HepG2 (cell line): ENCODE results near the gene ACAP2. TPM values are rescaled to one million over a fixed set of nuclear protein-coding genes. Genes with fewer than 3 reads are reported as not detected.

ENCODE experiments used
- ATAC-seq: fragments of 200-7000 bp; cut with Tn5 transposase; 3 replicates; pipeline ENCODE4 v1.9.1; 2020; ENCODE audit warnings: mild to moderate bottlenecking, moderate library complexity
- BruUV-seq: library from RNA; stranded (reverse); fragments of 400-500 nt; replicated peaks from 2 replicates; lab custom pipeline; 2021; lab: Mats Ljungman, UMichigan
- CTCF ChIA-PET: fragments of 300-600 bp; formaldehyde crosslinking; extraction: SDS; loops from one replicate; lab custom pipeline; 2021; ENCODE audit warnings: low total read pairs, inconsistent platforms, low intra/inter-chr PET ratio; lab: Yijun Ruan, JAX
- POLR2A ChIA-PET: fragments of 350-600 bp; sonication (Branson Sonifier 250); formaldehyde crosslinking; loops from one replicate; lab custom pipeline; 2020; ENCODE audit warnings: antibody characterized with exemption, inconsistent platforms; lab: Yijun Ruan, JAX
- DNase-seq: peaks from one replicate; pipeline ENCODE4 v3.0.0-alpha.2; 2015; ENCODE audit warnings: low spot score
- FAIRE-seq: peaks from 3 replicates; lab custom pipeline; 2011; peaks lifted over from hg19 to GRCh38; lab: Jason Lieb, UNC
- H2AFZ ChIP-seq: one replicate; pipeline ENCODE4 v1.6.1; 2011; ENCODE audit warnings: low read length, inconsistent platforms
- H3K27ac ChIP-seq: fragments of 300-600 bp; 3 replicates; pipeline ENCODE4 v1.8.0; 2011; ENCODE audit warnings: mixed run types, mild to moderate bottlenecking, mixed read lengths, low read length, inconsistent platforms; ENCODE audit not compliant: insufficient read depth; ENCODE audit errors: extremely low read length
- H3K27me3 ChIP-seq, 2 experiments: fragments of 200-600 bp in 1 of 2; 2 replicates in 1 of 2; 3 replicates in 1 of 2; pipeline versions ENCODE4 v1.6.0 to v1.8.0; 2011; ENCODE audit warnings: low read length in 2 of 2, mild to moderate bottlenecking in 2 of 2, moderate library complexity in 2 of 2, inconsistent platforms in 1 of 2; ENCODE audit not compliant: insufficient read depth in 2 of 2, control insufficient read depth in 1 of 2
- H3K36me3 ChIP-seq, 2 experiments: fragments of 200-600 bp in 1 of 2; replicated peaks in 1 of 2; 2 replicates in 1 of 2; 3 replicates in 1 of 2; pipeline versions ENCODE4 v1.5.1 to v1.8.0; 2011; ENCODE audit warnings: low read length in 2 of 2, inconsistent platforms in 1 of 2; ENCODE audit not compliant: insufficient read depth in 2 of 2, control insufficient read depth in 1 of 2
- H3K4me1 ChIP-seq: 2 replicates; pipeline ENCODE4 v1.5.1; 2012; ENCODE audit warnings: low read length, inconsistent platforms; ENCODE audit not compliant: insufficient read depth
- H3K4me2 ChIP-seq: 2 replicates; pipeline ENCODE4 v1.6.0; 2011; ENCODE audit warnings: low read depth, low read length, inconsistent platforms
- H3K4me3 ChIP-seq, 3 experiments: fragments of 200-600 bp in 1 of 3; sonication (generic), shearing (Covaris generic) in 1 of 3; replicated peaks in 1 of 3; 2 replicates each; pipeline ENCODE4 v1.5.1; 2011 to 2016; ENCODE audit warnings: low read length in 3 of 3, inconsistent platforms in 2 of 3, low read depth in 2 of 3, mild to moderate bottlenecking in 2 of 3, control low read depth in 1 of 3, mixed read lengths in 1 of 3; ENCODE audit not compliant: insufficient read depth in 1 of 3
- H3K79me2 ChIP-seq: one replicate; pipeline ENCODE4 v1.6.1; 2011; ENCODE audit warnings: low read length, inconsistent platforms; ENCODE audit not compliant: insufficient read depth
- H3K9ac ChIP-seq: 2 replicates; pipeline ENCODE4 v1.6.0; 2011; ENCODE audit warnings: mild to moderate bottlenecking, low read depth, low read length, inconsistent platforms; ENCODE audit not compliant: insufficient read depth
- H3K9me3 ChIP-seq: 2 replicates; pipeline ENCODE4 v1.5.1; 2012; ENCODE audit warnings: mild to moderate bottlenecking, low read length
- H4K20me1 ChIP-seq: 2 replicates; pipeline ENCODE4 v1.6.0; 2011; ENCODE audit warnings: inconsistent platforms, mild to moderate bottlenecking, low read length, moderate library complexity; ENCODE audit not compliant: insufficient read depth
- HMG20A ChIP-seq: IDR thresholded peaks from 2 replicates; pipeline ENCODE4 v1.6.1; 2016; ENCODE audit warnings: borderline replicate concordance
- IKZF4 ChIP-seq: sonication (generic); formaldehyde crosslinking; IDR thresholded peaks from 2 replicates; pipeline ENCODE4 v1.5.1; 2020; ENCODE audit warnings: borderline replicate concordance, mild to moderate bottlenecking, low read depth, missing genetic modification reagents; ENCODE audit errors: not compliant biosample characterization
- LCORL ChIP-seq, 2 experiments: fragments of 450-650 bp in 1 of 2; sonication (generic) in 1 of 2; formaldehyde crosslinking in 1 of 2; IDR thresholded peaks; 2 replicates each; pipeline versions ENCODE4 v1.5.0 to v1.6.1; 2017 to 2020; ENCODE audit warnings: antibody characterized with exemption in 1 of 2, missing genetic modification reagents in 1 of 2
- MYC ChIP-seq: sonication (generic); formaldehyde crosslinking; IDR thresholded peaks from 2 replicates; pipeline ENCODE4 v1.9.0; 2021; ENCODE audit warnings: missing genetic modification reagents, borderline replicate concordance
- SALL1 ChIP-seq: sonication (generic); formaldehyde crosslinking; IDR thresholded peaks from 2 replicates; pipeline ENCODE4 v1.8.0; 2022; ENCODE audit warnings: mild to moderate bottlenecking, missing genetic modification reagents
- TEAD2 ChIP-seq: sonication (generic); formaldehyde crosslinking; IDR thresholded peaks from 2 replicates; pipeline ENCODE4 v1.9.0; 2021; ENCODE audit warnings: missing genetic modification reagents
- ZNF546 ChIP-seq: sonication (generic); formaldehyde crosslinking; conservative IDR thresholded peaks from 2 replicates; pipeline ENCODE4 v1.8.1; 2023; ENCODE audit warnings: mild to moderate bottlenecking, missing genetic modification reagents
- ZNF788 ChIP-seq: sonication (generic); formaldehyde crosslinking; IDR thresholded peaks from 2 replicates; pipeline ENCODE4 v1.5.0; 2020; ENCODE audit warnings: mild to moderate bottlenecking, missing genetic modification reagents, borderline replicate concordance
- WGBS: methylation state at CpG from one replicate; pipeline ENCODE4 v1.1.6; 2017; ENCODE audit warnings: low lambda C conversion rate; 5-methylcytosine and 5-hydroxymethylcytosine counted together
- in situ Hi-C: cut with HindIII; loops from 2 replicates; pipeline ENCODE4 v1.10.0; 2017; ENCODE audit warnings: low pct_unique_long_range_greater_than_20kb; ENCODE audit not compliant: extremely low pct_ligation_motif_present
- intact Hi-C: fragments of 100-400 bp; cut with micrococcal nuclease; formaldehyde crosslinking; loops from one replicate; pipeline ENCODE4 v1.10.0; 2022; ENCODE audit not compliant: unreplicated experiment
- polyA plus RNA-seq, 8 experiments: library from polyadenylated mRNA; depleted of rRNA in 3 of 8; stranded (reverse) in 7 of 8; unstranded in 1 of 8; fragments of >200 nt; fragmentation: Illumina TruSeq in 4 of 8; extraction: Trizol in 4 of 8; gene quantifications; 2 replicates each; pipeline versions ENCODE4 v1.2.1 to v1.2.3, GENCODE V29; 2011 to 2016; ENCODE audit warnings: low read depth in 4 of 8, missing spikeins in 1 of 8, mixed read lengths in 1 of 8; ENCODE audit not compliant: insufficient read depth in 1 of 8
- total RNA-seq, 5 experiments: library from RNA; depleted of rRNA; stranded (reverse); fragments of >200 nt; fragmentation: Illumina TruSeq; extraction: Trizol; gene quantifications; 2 replicates each; pipeline ENCODE4 v1.2.3, GENCODE V29; 2016; ENCODE audit warnings: low read depth in 1 of 5
- TF ChIP-seq, protein P1 (sequence below): sonication (generic); formaldehyde crosslinking; IDR thresholded peaks from 2 replicates; pipeline ENCODE4 v1.5.1; 2020; ENCODE audit warnings: missing genetic modification reagents, mild to moderate bottlenecking, borderline replicate concordance
- TF ChIP-seq, protein P2 (sequence below): sonication (generic); formaldehyde crosslinking; IDR thresholded peaks from 2 replicates; pipeline ENCODE4 v1.5.0; 2020; ENCODE audit warnings: missing genetic modification reagents

Gene ACAP2
- total and polyA plus RNA-seq, 2 of the 13 experiments (the other 11 are each of a cell fraction or from before 2014, with no cell fraction given), result 7.3 to 23.9 TPM

DNA sequence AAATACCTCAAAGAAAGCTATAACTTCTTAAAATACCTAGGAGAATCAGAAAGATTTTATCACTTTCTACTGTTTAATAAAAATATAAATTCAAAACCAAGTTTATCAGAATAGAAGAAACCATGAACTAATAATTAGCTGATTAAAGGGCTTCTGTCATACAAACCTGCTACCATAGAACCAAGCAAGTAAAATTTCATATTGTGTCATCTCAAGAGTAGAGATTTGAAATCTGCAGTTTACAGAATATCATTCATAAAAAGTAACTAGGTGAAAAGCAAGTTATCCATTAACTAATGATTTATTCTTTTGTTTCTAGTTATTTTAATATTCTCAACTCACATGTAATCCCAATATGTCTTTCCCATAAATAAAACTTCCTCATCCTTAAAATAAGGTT is 135.1 kb downstream of the ACAP2 start (continued):
- TF ChIP-seq, protein P1, sequence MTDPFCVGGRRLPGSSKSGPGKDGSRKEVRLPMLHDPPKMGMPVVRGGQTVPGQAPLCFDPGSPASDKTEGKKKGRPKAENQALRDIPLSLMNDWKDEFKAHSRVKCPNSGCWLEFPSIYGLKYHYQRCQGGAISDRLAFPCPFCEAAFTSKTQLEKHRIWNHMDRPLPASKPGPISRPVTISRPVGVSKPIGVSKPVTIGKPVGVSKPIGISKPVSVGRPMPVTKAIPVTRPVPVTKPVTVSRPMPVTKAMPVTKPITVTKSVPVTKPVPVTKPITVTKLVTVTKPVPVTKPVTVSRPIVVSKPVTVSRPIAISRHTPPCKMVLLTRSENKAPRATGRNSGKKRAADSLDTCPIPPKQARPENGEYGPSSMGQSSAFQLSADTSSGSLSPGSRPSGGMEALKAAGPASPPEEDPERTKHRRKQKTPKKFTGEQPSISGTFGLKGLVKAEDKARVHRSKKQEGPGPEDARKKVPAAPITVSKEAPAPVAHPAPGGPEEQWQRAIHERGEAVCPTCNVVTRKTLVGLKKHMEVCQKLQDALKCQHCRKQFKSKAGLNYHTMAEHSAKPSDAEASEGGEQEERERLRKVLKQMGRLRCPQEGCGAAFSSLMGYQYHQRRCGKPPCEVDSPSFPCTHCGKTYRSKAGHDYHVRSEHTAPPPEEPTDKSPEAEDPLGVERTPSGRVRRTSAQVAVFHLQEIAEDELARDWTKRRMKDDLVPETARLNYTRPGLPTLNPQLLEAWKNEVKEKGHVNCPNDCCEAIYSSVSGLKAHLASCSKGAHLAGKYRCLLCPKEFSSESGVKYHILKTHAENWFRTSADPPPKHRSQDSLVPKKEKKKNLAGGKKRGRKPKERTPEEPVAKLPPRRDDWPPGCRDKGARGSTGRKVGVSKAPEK (CRISPR knock-in tag), result no peak
- no peak for TF ChIP-seq IKZF4 (CRISPR knock-in tag)
- no peak for TF ChIP-seq LCORL (IDR thresholded peaks at IDR 0.05)
- no peak for TF ChIP-seq LCORL (CRISPR knock-in tag; IDR thresholded peaks at IDR 0.05)
- TF ChIP-seq MYC, result no peak
- no peak for TF ChIP-seq ZNF546 (CRISPR knock-in tag)
- TF ChIP-seq ZNF788, result no peak
- TF ChIP-seq, all 625 proteins: peak for 0

DNA sequence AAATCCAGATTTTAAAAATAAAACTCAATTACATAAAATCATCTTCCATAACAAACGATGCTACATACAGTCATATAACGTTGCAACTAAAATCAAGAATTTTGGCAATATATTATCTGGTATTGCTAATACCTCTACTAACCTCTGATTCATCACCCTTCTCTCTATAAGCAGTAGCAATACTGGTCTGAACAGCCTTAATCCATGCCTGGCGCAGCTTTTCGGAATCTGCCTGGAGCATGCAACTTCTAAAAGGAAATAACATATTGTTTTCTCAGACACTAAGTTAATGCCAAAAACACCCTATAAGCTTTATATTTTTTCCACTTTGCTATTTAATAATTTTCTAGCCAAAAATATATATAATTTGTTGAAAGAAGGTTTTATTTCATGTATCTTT is 136.5 kb downstream of the ACAP2 start:
- no peaks in the 10 kb centered on the region for H3K9me3 ChIP-seq
- no peaks in the 10 kb centered on the region for H3K4me1 ChIP-seq
- H3K4me3 ChIP-seq, result no peak overlapping the region
- no peaks in the 10 kb centered on the region; a peak in 1 of 5 replicates for H3K36me3 ChIP-seq
- 100% methylated on average over 4 of the region's 4 CpGs for WGBS
- BruUV-seq, result no TSS peak
- H3K4me2 ChIP-seq, result no peak overlapping the region
- ChIA-PET POLR2A (no interaction called here), CTCF (no interaction called here)
- intact Hi-C loops, result no loop called here
- H3K27ac ChIP-seq, result no peak overlapping the region
- H2AFZ ChIP-seq, result no peak overlapping the region
- no peak for FAIRE-seq
- no peak for ATAC-seq
- in situ Hi-C loops, result no loop called here
- H3K27me3 ChIP-seq, result no peaks in the 10 kb centered on the region
- TF ChIP-seq SALL1 (CRISPR knock-in tag), result no peak
- TF ChIP-seq HMG20A, result no peak
- TF ChIP-seq, protein P2, sequence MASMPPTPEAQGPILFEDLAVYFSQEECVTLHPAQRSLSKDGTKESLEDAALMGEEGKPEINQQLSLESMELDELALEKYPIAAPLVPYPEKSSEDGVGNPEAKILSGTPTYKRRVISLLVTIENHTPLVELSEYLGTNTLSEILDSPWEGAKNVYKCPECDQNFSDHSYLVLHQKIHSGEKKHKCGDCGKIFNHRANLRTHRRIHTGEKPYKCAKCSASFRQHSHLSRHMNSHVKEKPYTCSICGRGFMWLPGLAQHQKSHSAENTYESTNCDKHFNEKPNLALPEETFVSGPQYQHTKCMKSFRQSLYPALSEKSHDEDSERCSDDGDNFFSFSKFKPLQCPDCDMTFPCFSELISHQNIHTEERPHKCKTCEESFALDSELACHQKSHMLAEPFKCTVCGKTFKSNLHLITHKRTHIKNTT (CRISPR knock-in tag), result no peak
- TF ChIP-seq TEAD2, result no peak
- H3K79me2 ChIP-seq, result no peaks in the 10 kb centered on the region
- no peak overlapping the region for H3K9ac ChIP-seq
- DNase-seq, result no peak
- no peaks in the 10 kb centered on the region for H4K20me1 ChIP-seq
